GM12878 (cell line): ENCODE data around the gene TMPRSS9.

ENCODE experiments used
- BCL11A ChIP-seq: IDR thresholded peaks from 2 replicates; pipeline ENCODE4 v1.6.1; 2011; ENCODE audit warnings: low read depth, low read length
- EP300 ChIP-seq, 2 experiments: fragments of 150-350 bp in 1 of 2; IDR thresholded peaks; 2 replicates each; pipeline ENCODE4 v1.6.1; 2011 to 2012; ENCODE audit warnings: low read depth in 2 of 2, low read length in 2 of 2, borderline replicate concordance in 1 of 2, improper control_type of control experiment in 1 of 2, inconsistent platforms in 1 of 2; ENCODE audit not compliant: control insufficient read depth in 1 of 2
- JUND ChIP-seq: IDR thresholded peaks from 2 replicates; pipeline ENCODE4 v1.6.1; 2012; ENCODE audit warnings: low read depth, mild to moderate bottlenecking, low read length, improper control_type of control experiment, moderate library complexity
- NFYB ChIP-seq: IDR thresholded peaks from 2 replicates; pipeline ENCODE4 v1.6.1; 2011; ENCODE audit warnings: low read depth, mild to moderate bottlenecking, low read length, improper control_type of control experiment, moderate library complexity; ENCODE audit not compliant: insufficient read depth
- NR2C2 ChIP-seq: IDR thresholded peaks from 2 replicates; pipeline ENCODE4 v1.6.1; 2011; ENCODE audit warnings: borderline replicate concordance, low read depth; ENCODE audit not compliant: control insufficient read depth, insufficient read length
- POLR2A ChIP-seq: IDR thresholded peaks from 2 replicates; pipeline ENCODE4 v1.6.1; 2011; ENCODE audit warnings: low read depth, mild to moderate bottlenecking, low read length
- SIN3A ChIP-seq: IDR thresholded peaks from 2 replicates; pipeline ENCODE4 v1.6.1; 2012; ENCODE audit warnings: low read depth, low read length, improper control_type of control experiment
- TCF7 ChIP-seq: IDR thresholded peaks from 2 replicates; pipeline ENCODE4 v1.6.1; 2014; ENCODE audit warnings: antibody characterized with exemption, borderline replicate concordance
- ZBED1 ChIP-seq: IDR thresholded peaks from 2 replicates; pipeline ENCODE4 v1.6.1; 2016; ENCODE audit warnings: borderline replicate concordance
- ZNF622 ChIP-seq: fragments of 450-650 bp; IDR thresholded peaks from 2 replicates; pipeline ENCODE4 v1.6.1; 2017; ENCODE audit warnings: mild to moderate bottlenecking, inconsistent platforms
- TF ChIP-seq, protein P1 (sequence below): IDR thresholded peaks from 2 replicates; pipeline ENCODE4 v1.6.1; 2012; ENCODE audit warnings: low read depth, low read length, improper control_type of control experiment

DNA sequence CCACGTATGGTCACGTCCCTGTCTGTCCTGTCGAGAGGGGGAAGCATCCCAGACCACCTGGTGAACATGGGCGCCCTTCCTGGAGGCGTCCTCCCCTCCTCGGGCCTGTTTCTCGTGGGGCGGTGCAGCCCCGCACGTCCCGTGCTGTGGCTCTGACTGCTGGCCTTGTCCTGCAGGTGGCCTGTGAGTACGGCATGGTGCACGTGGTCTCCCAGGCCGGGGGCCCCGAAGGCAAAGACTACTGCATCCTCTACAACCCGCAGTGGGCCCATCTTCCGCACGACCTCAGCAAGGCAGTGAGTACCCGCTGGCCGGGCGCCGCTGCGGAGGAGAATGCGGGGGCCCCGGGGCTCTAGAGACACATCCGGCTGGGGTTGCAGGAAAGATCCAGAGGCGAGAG is 25.6 kb upstream of the TMPRSS9 start:
- TF ChIP-seq SIN3A (no peak), NR2C2 (no peak), TCF7 (no peak), EP300 (IDR thresholded peaks at IDR 0.05; ENCODE audit: borderline replicate concordance in 1 of 2, control insufficient read depth in 1 of 2, low read depth in 2 of 2, low read length in 2 of 2) (no peak), POLR2A (no peak), JUND (no peak), NFYB (no peak), BCL11A (no peak), ZBED1 (no peak), ZNF622 (no peak)
- TF ChIP-seq, protein P1, sequence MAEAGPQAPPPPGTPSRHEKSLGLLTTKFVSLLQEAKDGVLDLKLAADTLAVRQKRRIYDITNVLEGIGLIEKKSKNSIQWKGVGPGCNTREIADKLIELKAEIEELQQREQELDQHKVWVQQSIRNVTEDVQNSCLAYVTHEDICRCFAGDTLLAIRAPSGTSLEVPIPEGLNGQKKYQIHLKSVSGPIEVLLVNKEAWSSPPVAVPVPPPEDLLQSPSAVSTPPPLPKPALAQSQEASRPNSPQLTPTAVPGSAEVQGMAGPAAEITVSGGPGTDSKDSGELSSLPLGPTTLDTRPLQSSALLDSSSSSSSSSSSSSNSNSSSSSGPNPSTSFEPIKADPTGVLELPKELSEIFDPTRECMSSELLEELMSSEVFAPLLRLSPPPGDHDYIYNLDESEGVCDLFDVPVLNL = no peak
